Activated CD4-positive, alpha-beta T cell treated with anti-CD3 and anti-CD28 coated beads, Interleukin-2, amount 50 U/mL, for 24 hours (primary cell): ENCODE measurements around the gene LRRC37B.
"Not testable (repeated sequence)": the region's sequence is repeated elsewhere in the genome, so short reads cannot be mapped to it uniquely, and the experiment has no call there.

Experiments used
- DNase-seq, 2 donors: peaks; one replicate each; pipeline ENCODE4 v3.0.0-alpha.2; 2020; ENCODE audit warnings: low read depth in 1 of 2, low spot score in 1 of 2

LRRC37B gene

GRCh38 chr17:32084942-32085829 is 78.0 kb downstream of the LRRC37B start:
- not testable (repeated sequence) for DNase-seq

GRCh38 chr17:32086833-32087232 is 79.7 kb downstream of the LRRC37B start:
- not testable (repeated sequence) for DNase-seq

GRCh38 chr17:32092062-32092461 is 84.9 kb downstream of the LRRC37B start:
- DNase-seq: not testable (repeated sequence)

- no peak for DNase-seq
Observed at GRCh38 chr17:32099686-32100085, 92.5 kb downstream of the LRRC37B start.

- not testable (repeated sequence) for DNase-seq
Observed at GRCh38 chr17:32100323-32100722, 93.1 kb downstream of the LRRC37B start.

- no peak for DNase-seq
Observed at GRCh38 chr17:32100971-32101631, 93.9 kb downstream of the LRRC37B start.

- DNase-seq: no peak
Observed at GRCh38 chr17:32102172-32102571, 95.0 kb downstream of the LRRC37B start.

GRCh38 chr17:32102646-32103186 is 95.5 kb downstream of the LRRC37B start:
- DNase-seq: no peak
